ENCODE results near the gene ANKS4B.

DNA sequence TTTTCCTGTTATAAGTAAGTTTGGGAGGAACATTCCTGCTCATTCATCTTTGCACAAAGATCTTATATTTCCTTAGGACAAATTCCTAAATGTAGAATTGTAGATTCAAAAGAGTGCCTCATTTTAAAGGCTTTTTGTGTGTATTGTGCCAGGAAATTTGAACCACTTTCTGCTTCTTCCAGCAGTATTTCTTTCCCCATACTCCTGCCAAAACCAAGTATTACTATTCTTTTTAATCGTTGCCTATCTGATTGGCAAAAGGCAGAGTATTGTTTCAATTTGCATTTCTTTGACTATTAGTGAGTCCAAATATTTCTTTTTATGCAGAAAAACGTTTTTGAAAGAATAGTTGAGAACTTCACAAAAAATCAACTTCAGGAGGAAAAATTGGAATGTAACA, 9.3 kb downstream of the ANKS4B start:
- no peak for TF ChIP-seq POLR2A (IDR thresholded peaks at IDR 0.05)
- TF ChIP-seq, protein P1, sequence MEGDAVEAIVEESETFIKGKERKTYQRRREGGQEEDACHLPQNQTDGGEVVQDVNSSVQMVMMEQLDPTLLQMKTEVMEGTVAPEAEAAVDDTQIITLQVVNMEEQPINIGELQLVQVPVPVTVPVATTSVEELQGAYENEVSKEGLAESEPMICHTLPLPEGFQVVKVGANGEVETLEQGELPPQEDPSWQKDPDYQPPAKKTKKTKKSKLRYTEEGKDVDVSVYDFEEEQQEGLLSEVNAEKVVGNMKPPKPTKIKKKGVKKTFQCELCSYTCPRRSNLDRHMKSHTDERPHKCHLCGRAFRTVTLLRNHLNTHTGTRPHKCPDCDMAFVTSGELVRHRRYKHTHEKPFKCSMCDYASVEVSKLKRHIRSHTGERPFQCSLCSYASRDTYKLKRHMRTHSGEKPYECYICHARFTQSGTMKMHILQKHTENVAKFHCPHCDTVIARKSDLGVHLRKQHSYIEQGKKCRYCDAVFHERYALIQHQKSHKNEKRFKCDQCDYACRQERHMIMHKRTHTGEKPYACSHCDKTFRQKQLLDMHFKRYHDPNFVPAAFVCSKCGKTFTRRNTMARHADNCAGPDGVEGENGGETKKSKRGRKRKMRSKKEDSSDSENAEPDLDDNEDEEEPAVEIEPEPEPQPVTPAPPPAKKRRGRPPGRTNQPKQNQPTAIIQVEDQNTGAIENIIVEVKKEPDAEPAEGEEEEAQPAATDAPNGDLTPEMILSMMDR (IDR thresholded peaks at IDR 0.05), result no peak
- no peak for TF ChIP-seq EP300 (IDR thresholded peaks at IDR 0.05)

Data from stomach (tissue), 4 donors.